HEK293T (cell line): Measurements from ENCODE around the gene RNU5B-1.

ENCODE experiments used
- ELF4 ChIP-seq: fragments of 450-650 bp; IDR thresholded peaks from 2 replicates; pipeline ENCODE4 v1.6.1; 2017; ENCODE audit warnings: antibody characterized with exemption
- FOXA1 ChIP-seq: fragments of 450-650 bp; IDR thresholded peaks from 2 replicates; pipeline ENCODE4 v1.6.1; 2016; ENCODE audit warnings: mild to moderate bottlenecking
- FOXM1 ChIP-seq: fragments of 450-650 bp; IDR thresholded peaks from 2 replicates; pipeline ENCODE4 v1.6.1; 2017; ENCODE audit warnings: mild to moderate bottlenecking, borderline replicate concordance
- HDGF ChIP-seq: fragments of 450-650 bp; IDR thresholded peaks from 2 replicates; pipeline ENCODE4 v1.6.1; 2017; ENCODE audit warnings: antibody characterized with exemption, borderline replicate concordance
- L3MBTL2 ChIP-seq: fragments of 450-650 bp; conservative IDR thresholded peaks from 2 replicates; pipeline ENCODE4 v1.6.1; 2016; ENCODE audit warnings: mild to moderate bottlenecking
- LEF1 ChIP-seq: fragments of 450-650 bp; IDR thresholded peaks from 2 replicates; pipeline ENCODE4 v1.6.1; 2017; ENCODE audit warnings: mild to moderate bottlenecking, borderline replicate concordance
- PKNOX1 ChIP-seq: fragments of 450-650 bp; IDR thresholded peaks from 2 replicates; pipeline ENCODE4 v1.6.1; 2016
- SP1 ChIP-seq: fragments of 450-650 bp; IDR thresholded peaks from 2 replicates; pipeline ENCODE4 v1.6.1; 2017
- SUZ12 ChIP-seq: fragments of 450-650 bp; IDR thresholded peaks from 2 replicates; pipeline ENCODE4 v1.6.1; 2016; ENCODE audit warnings: mild to moderate bottlenecking
- TARDBP ChIP-seq: fragments of 450-650 bp; IDR thresholded peaks from 2 replicates; pipeline ENCODE4 v1.6.1; 2016

GRCh38 chr15:65275728-65276126 is 28.8 kb upstream of the RNU5B-1 start:
- TF ChIP-seq ELF4 (no peak), LEF1 (no peak), L3MBTL2 (no peak), SP1 (no peak), FOXM1 (no peak), FOXA1 (no peak), PKNOX1 (no peak), HDGF (no peak), TARDBP (no peak), SUZ12 (no peak)
